ENCODE results near the gene ZNF385D.

ZNF385D gene

GRCh38 chr3:21668012-21668411 lies 83.0 kb downstream of the ZNF385D start:
- no peak for DNase-seq

GRCh38 chr3:21665444-21666100 lies 85.4 kb downstream of the ZNF385D start:
- DNase-seq, result no peak

DNA sequence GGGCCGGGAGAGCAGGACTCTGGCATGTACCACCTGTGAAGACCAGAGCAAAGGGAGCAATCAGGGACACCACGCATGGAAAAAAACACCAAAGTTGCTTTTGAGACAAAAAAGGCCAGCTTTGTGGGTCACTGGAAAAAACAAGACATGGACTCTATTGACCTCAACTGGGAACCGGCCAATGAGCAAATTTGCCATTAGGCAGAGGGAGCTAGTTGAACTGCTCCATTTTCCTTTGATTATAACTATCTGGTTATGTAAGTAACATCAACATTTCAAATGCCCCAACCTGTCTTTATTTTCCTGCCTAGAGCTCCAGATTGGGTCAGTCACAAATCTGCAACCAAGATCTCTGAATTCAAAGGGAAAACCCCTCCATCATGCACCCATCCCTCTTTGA lies 86.0 kb downstream of the ZNF385D start:
- DNase-seq, result no peak

DNA sequence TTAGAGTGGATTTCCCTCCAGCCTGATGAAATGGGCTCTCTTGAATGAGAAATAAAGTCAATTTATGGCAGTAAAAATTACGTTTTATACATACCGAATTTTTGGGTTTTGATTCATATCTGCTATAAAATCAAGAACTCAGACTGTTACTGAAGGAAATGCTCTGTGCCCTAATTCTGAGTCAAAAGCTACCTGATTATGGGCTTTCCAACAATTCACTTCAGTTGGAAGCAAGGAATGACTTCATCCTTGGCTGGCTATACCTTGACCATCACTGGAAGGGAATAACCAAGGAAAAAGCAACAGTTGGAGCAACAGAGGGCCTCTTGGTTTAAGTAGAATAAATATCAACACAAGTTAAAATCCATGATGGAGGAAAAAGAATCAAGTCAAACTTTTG lies 88.6 kb downstream of the ZNF385D start:
- no peak for DNase-seq

- DNase-seq, result no peak
Measured at GRCh38 chr3:21654662-21655061, 96.3 kb downstream of the ZNF385D start.

DNA sequence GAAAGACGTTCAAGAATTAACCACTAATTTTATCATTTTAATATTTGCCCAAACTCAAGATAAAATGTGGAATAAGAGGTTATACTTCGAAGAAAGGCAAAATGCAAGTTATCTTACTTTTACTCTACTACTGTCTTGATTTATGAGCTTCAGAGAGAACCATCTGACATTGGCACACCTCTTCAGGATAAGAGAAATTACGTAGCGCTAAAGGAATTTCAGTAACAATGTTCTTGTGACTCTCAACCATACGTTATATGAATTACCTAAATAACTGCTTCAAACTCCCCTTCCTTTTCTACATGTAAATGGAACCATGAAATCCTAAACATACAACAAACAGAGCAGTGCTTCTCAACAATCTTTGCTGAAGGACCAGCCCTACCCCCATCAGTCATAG lies 96.8 kb downstream of the ZNF385D start:
- DNase-seq, result no peak

GRCh38 chr3:21649519-21649918 lies 101.5 kb downstream of the ZNF385D start:
- no peak for DNase-seq

DNA sequence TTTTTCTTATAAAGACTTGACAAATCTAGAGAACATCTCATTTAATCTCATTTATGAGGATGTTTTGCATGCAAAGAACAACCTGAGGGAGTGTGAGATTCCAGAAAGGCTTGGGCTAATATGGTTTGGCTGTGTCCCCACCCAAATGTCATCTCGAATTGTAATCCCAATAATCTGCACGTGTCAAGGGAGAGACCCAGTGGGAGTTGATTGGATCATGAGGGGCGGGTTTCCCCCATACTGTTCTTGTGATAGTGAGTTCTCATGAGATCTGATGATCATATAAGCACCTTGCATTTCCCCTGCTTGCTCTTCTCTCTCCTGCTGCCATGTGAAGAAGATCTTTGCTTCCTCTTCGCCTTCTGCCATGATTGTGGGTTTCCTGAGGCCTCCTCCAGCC lies 103.0 kb downstream of the ZNF385D start:
- DNase-seq, result no peak

GRCh38 chr3:21645121-21645897 lies 105.7 kb downstream of the ZNF385D start:
- no peak for DNase-seq

DNA sequence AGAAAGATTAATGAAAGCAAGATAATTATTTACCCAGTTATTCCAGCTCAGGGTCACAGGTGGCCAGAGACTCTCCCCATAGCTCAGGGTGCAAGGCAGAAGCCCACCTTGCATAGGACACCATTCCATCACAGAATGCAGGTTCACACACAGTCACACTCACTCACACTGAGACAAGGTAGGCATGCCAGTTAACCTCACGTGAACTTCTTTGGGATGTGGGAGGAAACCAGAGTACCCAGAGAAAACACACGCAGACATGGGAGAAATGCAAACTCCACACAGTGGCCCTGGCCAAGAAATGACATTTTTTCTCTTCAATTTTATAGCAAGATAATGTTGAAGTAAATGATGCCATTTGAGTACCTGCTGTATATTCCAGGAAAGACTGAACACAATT lies 106.7 kb downstream of the ZNF385D start:
- DNase-seq, result no peak

GRCh38 chr3:21643752-21644151 lies 107.3 kb downstream of the ZNF385D start:
- no peak for DNase-seq

GRCh38 chr3:21642433-21642832 lies 108.6 kb downstream of the ZNF385D start:
- DNase-seq, result no peak

- DNase-seq, result no peak
Measured at GRCh38 chr3:21641959-21642358, 109.1 kb downstream of the ZNF385D start.

DNA sequence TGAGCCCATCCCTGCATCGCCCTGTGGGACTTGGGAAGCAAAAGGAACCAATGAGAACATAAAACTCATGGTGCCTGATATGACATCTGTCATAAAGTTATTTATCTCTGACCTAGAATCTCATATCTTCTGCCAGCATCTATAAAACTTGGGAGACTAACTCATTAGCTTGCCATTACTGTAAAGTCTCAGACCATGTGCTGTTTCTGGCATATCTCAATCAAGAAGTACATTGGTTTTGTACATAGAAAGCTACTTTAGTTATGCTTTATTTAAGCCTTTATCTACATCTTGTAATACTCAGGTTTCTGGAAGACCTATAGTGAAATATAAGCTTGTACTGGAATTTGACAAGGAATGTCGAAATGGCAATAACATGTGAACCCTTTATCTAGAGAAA lies 112.5 kb downstream of the ZNF385D start:
- DNase-seq, result no peak

DNA sequence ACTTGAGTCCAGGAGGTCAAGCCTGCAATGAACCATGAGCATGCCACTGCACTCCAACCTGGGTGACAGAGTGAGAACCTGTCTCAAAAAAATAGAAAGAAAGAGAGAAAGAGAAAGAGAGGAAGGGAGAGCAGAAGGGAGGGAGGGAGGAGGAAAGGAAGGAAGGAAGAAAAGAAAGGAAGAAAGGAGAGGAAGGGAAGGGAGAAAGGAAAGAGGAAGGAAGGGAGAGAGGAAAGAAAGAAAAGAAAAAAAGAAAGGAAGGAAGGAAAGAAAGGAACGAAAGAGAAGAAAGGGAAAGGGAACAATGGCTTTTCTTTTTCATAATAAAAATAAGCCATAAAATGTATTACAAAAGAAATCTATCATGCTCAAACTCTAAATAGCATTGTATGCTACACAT lies 116.9 kb downstream of the ZNF385D start:
- no peak for DNase-seq

DNA sequence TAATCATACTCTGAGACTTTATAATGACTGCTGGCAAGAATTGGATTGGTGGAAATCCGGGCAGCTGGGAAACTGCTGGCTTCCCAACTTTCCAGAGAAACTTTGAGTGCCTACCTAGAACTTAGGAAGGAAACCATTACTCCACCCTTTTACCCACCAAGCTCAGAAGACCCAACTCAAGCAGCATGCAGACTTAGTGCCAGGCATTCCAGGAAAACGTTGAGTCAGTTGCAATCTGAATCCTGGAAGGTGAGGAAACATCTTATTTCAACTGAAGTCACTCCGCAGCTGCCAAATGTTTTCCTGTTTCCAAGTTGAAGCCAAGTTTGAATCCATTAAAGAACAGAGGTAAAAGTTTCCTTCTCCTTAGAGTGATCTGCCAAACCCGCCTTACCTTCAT lies 126.5 kb downstream of the ZNF385D start:
- no peak for DNase-seq

DNA sequence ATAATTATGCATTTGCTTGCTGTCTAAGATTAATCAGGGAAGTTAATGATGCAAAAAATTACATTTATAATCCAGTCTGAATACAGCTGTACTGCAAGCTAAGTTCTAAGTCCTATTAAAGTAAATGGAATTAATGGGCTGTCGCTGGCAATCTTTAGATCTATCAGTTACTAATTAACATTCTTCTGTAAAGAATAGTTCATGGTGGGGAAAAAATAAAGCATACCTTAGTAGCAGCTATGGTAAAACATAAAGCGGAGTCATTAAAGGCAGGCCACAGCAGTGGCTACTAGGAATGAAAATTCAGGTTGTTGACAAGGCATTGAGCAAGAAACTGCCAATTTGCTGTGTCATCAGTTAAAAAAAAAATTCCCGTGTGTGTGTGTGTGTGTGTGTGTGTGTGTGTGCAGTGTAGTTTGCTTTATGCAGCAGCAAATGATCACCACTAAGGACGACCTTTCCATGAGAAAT lies 129.8 kb downstream of the ZNF385D start:
- no peak for DNase-seq

- DNase-seq, result no peak
Measured at GRCh38 chr3:21620511-21621155, 130.4 kb downstream of the ZNF385D start.

GRCh38 chr3:21618695-21619094 lies 132.3 kb downstream of the ZNF385D start:
- no peak for DNase-seq

- DNase-seq, result no peak
Measured at GRCh38 chr3:21613372-21614070, 137.5 kb downstream of the ZNF385D start.

- no peak for DNase-seq
Measured at GRCh38 chr3:21601178-21601577, 149.8 kb downstream of the ZNF385D start.

- no peak for DNase-seq
Measured at GRCh38 chr3:21599890-21600289, 151.1 kb downstream of the ZNF385D start.

- DNase-seq, result no peak
Measured at GRCh38 chr3:21592828-21593227, 158.2 kb downstream of the ZNF385D start.
